Islet of Langerhans (tissue), 1 donor: ENCODE results near the gene GGPS1.
A peak's percentile ranks its signal among the peaks of the same experiment; 100 is the strongest.
"Not testable (repeated sequence)": the region's sequence is repeated elsewhere in the genome, so short reads cannot be mapped to it uniquely, and the experiment has no call there.

Experiments
- FAIRE-seq: peaks from one replicate; lab custom pipeline; 2011; peaks lifted over from hg19 to GRCh38; lab: Jason Lieb, UNC

GGPS1 gene

DNA sequence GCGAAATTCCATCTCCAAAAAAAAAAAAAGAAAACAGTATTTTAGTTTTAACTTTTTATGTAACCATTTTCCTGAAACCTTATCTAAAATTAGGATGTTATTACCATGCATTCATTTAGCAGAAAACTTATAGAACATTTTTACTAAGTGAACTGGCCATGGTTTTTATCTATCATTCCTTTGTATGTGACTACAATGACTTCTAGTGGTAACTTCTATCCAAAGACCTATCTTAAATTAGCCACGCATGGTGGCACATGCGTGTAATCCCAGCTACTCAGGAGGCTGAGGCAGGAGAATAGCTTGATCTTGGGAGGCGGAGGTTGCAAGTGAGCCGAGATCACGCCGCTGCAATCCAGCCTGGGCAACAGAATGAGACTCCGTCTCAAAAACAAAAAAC is 11.4 kb downstream of the GGPS1 start:
- no peak for FAIRE-seq

DNA sequence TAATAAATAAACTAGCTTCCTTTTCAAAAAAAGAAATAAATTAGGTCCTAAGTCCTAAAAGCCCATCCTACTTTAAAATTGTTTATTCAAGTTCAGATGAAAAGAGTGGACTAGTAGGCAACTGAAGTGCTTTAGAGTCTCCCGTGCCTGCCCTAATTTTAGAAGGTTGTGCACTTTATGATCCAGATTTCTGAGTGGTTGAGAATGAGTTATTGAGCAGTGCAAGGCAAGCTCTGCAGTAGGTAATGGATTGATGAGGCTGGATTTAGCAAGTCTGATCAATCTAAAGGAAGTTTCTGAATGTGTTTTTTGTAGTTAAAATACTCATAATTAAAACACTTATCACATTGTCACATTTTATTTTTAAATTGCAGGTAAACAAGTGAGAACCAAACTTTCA is 13.0 kb downstream of the GGPS1 start:
- no peak for FAIRE-seq

DNA sequence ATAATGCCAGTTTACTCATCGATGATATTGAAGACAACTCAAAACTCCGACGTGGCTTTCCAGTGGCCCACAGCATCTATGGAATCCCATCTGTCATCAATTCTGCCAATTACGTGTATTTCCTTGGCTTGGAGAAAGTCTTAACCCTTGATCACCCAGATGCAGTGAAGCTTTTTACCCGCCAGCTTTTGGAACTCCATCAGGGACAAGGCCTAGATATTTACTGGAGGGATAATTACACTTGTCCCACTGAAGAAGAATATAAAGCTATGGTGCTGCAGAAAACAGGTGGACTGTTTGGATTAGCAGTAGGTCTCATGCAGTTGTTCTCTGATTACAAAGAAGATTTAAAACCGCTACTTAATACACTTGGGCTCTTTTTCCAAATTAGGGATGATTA is 13.7 kb downstream of the GGPS1 start:
- no peak for FAIRE-seq

GRCh38 chr1:235342471-235342870 is 14.1 kb downstream of the GGPS1 start:
- no peak for FAIRE-seq

- no peak for FAIRE-seq
Measured at GRCh38 chr1:235343726-235344125, 15.4 kb downstream of the GGPS1 start.

DNA sequence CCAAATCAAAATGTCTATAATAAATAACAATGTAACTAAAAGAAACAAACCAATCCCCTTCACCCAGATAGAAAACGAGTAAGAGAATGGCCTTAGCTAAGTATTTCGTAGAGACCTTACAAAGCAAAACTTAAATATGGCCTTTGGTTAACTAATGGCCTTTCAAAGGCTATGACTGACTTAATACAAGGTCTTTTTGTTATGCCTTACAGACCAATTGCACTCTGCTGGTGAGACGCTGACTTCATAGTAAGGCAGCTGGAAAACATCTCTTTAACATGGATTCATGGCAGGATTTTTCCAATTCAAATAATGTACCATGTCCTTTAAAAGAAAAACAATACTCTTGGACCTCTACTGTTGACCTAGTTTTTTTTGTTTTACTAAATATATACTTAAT is 23.1 kb downstream of the GGPS1 start:
- FAIRE-seq, result no peak

GRCh38 chr1:235351898-235352297 is 23.5 kb downstream of the GGPS1 start:
- no peak for FAIRE-seq

- no peak for FAIRE-seq
Measured at GRCh38 chr1:235357485-235358373, 29.4 kb downstream of the GGPS1 start.

DNA sequence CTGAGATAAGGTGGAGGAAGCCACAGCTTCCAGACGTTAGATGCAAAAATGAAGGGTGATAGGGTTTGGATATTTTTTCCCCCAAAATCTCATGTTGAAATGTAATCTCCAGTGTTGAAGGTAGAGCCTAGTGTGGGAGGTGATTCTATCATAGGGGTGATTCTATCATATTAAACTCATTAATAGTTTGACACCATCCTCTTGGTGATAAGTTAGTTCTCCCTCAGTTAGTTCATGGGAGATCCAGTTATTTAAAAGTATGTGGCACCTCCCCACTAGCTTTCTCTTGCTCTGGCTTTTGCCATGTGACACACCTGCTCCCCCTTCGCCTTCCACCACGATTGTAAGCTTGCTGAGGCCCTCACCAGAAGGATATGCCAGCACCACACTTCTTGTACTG is 30.5 kb downstream of the GGPS1 start:
- no peak for FAIRE-seq

DNA sequence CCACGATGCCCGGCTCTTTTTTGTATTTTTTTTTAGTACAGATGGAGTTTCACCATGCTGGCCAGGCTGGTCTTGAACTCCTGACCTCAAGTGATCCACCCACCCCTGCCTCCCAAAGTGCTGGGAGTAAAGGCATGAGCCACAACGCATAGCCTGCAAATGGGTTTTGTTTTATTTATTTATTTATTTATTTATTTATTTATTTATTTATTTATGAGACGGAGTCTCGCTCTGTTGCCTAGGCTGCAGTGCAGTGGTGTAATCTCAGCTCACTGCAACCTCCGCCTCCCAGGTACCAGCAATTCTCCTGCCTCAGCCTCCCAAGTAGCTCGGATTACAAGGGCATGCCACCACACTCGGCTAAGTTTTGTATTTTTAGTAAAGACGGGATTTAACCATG is 35.8 kb downstream of the GGPS1 start:
- not testable (repeated sequence) for FAIRE-seq

DNA sequence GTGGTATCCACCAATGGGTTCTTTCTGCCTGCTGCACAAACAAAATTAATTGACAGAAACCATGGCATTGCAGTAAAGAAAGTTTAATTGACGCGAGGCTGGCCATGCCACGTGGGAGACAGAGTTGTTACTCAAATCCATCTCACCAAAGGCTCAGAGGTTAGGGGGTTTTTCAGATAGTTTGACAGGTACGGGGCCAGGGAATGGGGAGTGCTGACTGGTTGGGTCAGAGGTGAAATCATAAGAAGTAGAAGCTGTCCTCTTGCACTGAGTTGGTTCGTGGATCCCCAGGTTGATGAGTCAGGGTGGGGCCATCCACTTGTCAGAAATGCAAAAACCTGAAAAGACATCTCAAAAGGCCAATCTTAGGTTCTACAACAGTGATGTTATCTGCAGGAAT is 37.9 kb downstream of the GGPS1 start:
- FAIRE-seq, result no peak

DNA sequence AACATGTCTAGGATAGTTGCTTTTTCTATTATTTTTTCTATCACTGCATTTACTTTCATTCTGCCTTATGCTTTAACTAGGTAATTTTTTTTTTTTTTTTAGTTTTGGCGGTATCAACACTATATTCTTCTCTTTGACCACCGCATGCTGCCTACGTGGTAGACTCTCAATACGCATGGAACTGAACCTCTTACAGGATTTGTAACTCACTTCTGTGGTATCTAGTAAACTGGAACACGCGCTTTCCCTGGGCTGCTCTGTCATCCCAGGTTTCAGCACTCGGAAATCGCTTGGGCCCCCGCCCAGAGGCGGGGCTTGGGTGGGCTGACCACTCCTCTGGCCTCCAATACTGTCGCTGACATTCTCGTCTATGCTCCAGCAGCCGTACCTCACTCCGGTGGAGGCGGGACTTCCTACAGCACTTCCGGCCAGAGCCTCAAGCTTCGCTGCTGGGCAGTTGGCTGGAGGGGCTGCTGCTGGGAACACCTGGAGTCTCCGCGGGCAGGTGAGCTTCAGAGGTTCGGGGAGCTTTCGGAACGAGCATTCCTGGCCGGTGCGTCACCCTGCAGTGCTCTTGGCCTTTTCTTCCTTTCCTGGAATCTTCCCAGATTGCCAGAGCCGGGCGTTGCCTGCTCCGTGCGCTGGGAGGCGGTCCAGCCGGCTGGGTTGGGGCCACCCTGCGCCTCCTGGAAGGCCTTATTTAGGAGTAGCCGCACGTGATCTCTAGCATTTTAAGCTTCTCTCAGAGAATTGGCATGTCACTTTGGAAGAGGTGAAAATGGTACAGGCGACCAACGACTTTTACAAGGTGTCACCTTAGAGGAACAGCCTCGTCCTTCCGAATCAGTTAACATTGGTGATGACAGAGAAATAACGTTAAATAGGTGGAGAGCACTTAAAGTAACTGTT is 38.9 kb downstream of the GGPS1 start, which contains the start of gene TBCE:
Gene TBCE (plus strand): TSS at position 428 of the 909 bp plus-strand sequence. CDS start 12,623 bp downstream, outside the sequence.
- FAIRE-seq, result peak; percentile 93

- no peak for FAIRE-seq
Measured at GRCh38 chr1:235368428-235368827, 40.1 kb downstream of the GGPS1 start.

DNA sequence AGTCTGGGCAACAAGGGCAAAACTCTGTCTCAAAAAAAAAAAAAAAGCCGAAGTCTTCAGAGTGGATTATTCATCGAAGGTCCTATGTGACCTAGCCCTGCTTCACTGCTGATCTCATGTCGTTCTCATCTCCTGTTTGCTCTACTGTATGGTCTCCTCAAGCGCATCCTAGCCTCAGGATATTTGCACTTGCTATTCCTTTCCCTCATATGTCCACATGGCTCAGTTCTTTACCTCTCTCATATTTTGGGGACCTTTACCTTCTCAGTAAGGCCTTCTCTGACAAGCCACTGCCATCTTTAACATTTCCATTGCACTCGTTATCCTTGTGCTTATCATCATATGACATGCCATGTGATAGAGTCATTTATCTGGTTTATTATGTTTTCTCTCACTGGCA is 41.4 kb downstream of the GGPS1 start:
- no peak for FAIRE-seq

DNA sequence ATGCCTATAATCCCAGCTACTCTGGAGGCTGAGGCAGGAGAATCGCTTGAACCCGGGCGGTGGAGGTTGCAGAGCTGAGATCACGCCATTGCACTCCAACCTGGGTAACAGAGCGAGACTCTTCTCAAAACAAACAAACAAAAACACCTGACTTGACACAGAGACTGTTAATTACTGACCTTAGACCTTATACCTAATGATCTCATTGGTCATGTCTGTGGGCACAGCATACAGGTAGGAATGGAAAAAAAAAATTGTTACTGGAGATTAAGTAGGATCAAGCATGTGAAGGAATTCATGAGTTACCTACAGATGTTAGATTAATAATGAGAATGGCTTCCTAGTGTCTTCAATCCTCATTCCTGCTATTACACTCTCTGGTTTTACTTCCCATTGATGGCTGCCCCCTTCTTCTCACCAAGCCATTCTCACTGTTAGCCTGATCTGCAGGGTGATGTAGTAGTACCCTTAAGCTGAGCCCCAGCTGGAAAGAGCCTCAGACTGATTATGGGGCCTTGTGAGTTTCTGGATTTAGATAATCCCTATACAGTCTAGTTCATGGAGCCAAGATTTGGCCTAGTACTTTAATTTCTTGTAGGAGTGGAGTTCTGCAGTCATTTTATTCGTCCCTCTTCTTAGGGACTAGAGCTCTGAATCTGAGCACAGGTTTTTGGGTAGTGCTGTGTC is 47.7 kb downstream of the GGPS1 start:
- no peak for FAIRE-seq

DNA sequence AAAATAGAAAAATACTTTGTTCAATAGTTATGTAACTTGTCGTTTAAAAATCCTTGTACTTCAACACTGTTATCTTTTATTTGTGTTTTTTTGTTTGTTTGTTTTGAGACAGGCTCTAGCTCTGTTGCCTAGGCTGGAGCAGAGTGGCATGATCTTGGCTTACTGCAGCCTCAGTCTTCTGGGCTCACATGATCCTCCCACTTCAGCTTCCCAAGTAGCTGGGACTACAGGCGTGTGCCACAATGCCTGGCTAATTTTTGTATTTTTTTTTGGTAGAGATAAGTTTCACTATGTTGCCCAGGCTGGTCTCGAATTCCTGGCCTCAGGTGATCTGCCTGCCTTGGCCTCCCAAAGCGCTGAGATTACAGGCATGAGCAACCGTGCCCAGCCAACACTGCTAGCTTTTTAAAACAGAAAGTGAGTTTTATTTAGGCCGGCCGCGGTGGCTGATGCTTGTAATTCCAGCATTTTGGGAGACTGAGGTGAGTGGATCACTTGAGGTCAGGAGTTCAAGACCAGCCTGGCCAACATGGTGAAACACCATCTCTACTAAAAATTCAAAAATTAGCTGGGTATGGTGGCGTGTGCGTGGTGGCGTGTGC is 49.9 kb downstream of the GGPS1 start:
- FAIRE-seq, result not testable (repeated sequence)

GRCh38 chr1:235381955-235382739 is 53.8 kb downstream of the GGPS1 start:
- FAIRE-seq, result not testable (repeated sequence)

- FAIRE-seq, result not testable (repeated sequence)
Measured at GRCh38 chr1:235385633-235386032, 57.3 kb downstream of the GGPS1 start.

GRCh38 chr1:235391874-235392273 is 63.5 kb downstream of the GGPS1 start:
- no peak for FAIRE-seq
